ENCODE results near the gene KCNK4.
A peak's percentile ranks its signal among the peaks of the same experiment; 100 is the strongest.

Gene KCNK4

GRCh38 chr11:64275031-64275800, 15.9 kb upstream of the KCNK4 start:
- Mint-ChIP-seq H3K9me3 (no peaks in the 10 kb centered on the region), H3K36me3 (ENCODE audit: low read depth) (peaks cover 9% of the 10 kb centered on the region), H3K4me1 (peaks cover 4% of the 10 kb centered on the region), H3K4me3 (no peak overlapping the region), H3K27ac (no peak overlapping the region), H3K27me3 (ENCODE audit: low read depth) (no peaks in the 10 kb centered on the region)
- no peak for TF ChIP-seq CTCF (IDR thresholded peaks at IDR 0.05; ENCODE audit: unreplicated experiment in 3 of 3)

GRCh38 chr11:64275841-64276240, 15.3 kb upstream of the KCNK4 start:
- Mint-ChIP-seq H3K9me3 (no peaks in the 10 kb centered on the region), H3K4me1 (peaks cover 4% of the 10 kb centered on the region), H3K36me3 (ENCODE audit: low read depth) (peaks cover 9% of the 10 kb centered on the region), H3K4me3 (no peak overlapping the region), H3K27me3 (ENCODE audit: low read depth) (no peaks in the 10 kb centered on the region), H3K27ac (no peak overlapping the region)
- no peak for TF ChIP-seq CTCF (IDR thresholded peaks at IDR 0.05; ENCODE audit: unreplicated experiment in 3 of 3)

GRCh38 chr11:64276653-64277431, 14.3 kb upstream of the KCNK4 start:
- Mint-ChIP-seq H3K4me3 (no peak overlapping the region), H3K36me3 (ENCODE audit: low read depth) (peaks cover 18% of the 10 kb centered on the region), H3K9me3 (no peaks in the 10 kb centered on the region), H3K4me1 (peaks cover 4% of the 10 kb centered on the region), H3K27ac (no peak overlapping the region), H3K27me3 (ENCODE audit: low read depth) (no peaks in the 10 kb centered on the region)
- no peak for TF ChIP-seq CTCF (IDR thresholded peaks at IDR 0.05; ENCODE audit: unreplicated experiment in 3 of 3)

GRCh38 chr11:64278576-64279190, 12.4 kb upstream of the KCNK4 start:
- peak overlapping the region in 1 of 3 experiments; percentile 16 for H3K27ac Mint-ChIP-seq
- H3K27me3 Mint-ChIP-seq (ENCODE audit: low read depth) = no peaks in the 10 kb centered on the region
- no peak overlapping the region for H3K4me3 Mint-ChIP-seq
- peaks cover 24% of the 10 kb centered on the region for H3K36me3 Mint-ChIP-seq (ENCODE audit: low read depth)
- H3K9me3 Mint-ChIP-seq = no peaks in the 10 kb centered on the region
- TF ChIP-seq CTCF (IDR thresholded peaks at IDR 0.05; ENCODE audit: unreplicated experiment in 3 of 3) = no peak
- peaks cover 4% of the 10 kb centered on the region for H3K4me1 Mint-ChIP-seq

- no peak for TF ChIP-seq CTCF (IDR thresholded peaks at IDR 0.05; ENCODE audit: unreplicated experiment in 3 of 3)
- Mint-ChIP-seq H3K4me1 (peaks cover 12% of the 10 kb centered on the region), H3K36me3 (ENCODE audit: low read depth) (peaks cover 24% of the 10 kb centered on the region), H3K27ac (no peak overlapping the region), H3K4me3 (peak overlapping the region; percentile 49 to 75 (median 56)), H3K27me3 (ENCODE audit: low read depth) (no peaks in the 10 kb centered on the region), H3K9me3 (no peaks in the 10 kb centered on the region)
Measured at GRCh38 chr11:64281957-64282770, 8.9 kb upstream of the KCNK4 start.
